Activated CD8-positive, alpha-beta memory T cell treated with anti-CD3 and anti-CD28 coated beads, Interleukin-2, amount 50 U/mL, for 1 hour (primary cell): ENCODE results near the gene TBR1.

Source experiments
- DNase-seq: peaks from one replicate; pipeline ENCODE4 v3.0.0-alpha.2; 2020; ENCODE audit errors: extremely low read depth

The TBR1 gene

DNA sequence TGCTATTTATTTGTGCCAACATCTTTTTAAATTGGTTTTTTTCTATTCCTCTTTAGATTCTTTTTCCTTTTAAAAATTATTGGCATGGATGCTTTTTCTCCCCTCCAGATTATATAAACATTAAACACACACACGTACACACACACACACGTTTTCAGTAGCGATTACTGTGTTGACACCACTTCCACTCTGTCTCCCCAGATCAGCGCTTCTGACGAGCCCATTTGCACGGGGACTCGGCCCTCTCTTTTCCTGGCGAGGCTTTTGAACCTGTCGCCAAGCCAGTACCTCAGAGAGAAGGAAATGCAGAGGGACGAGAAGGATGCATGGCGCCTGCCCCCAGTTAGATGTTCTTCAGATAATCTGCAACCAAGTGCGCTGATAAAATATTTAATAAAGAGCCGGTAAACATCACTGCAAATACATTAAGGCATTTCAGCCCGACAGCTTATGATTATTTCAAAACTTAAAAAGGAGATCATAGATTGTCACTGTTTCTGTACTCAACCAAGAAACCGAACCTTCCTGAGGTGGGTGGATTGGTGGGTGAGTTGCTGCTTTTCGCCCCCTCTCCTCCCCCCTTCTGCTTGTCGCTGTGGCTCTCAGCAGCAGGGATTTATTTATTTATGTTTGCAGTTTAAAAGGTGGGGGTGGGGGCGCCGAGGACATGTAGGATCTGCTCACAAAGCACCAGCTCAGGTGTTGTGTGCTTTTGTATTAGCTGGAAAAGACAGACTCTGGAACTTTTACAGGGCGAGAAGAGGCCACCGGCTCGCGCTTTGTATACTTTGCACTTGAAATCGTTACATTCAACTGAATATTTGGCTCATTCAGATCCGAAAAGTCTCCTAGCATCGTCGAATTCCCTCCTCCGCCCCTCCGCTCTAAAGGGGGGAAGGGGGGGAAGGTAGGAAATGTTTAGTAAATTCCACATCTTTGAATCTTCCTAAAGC lies 787 bp upstream of the TBR1 start:
- no peak for DNase-seq

DNA sequence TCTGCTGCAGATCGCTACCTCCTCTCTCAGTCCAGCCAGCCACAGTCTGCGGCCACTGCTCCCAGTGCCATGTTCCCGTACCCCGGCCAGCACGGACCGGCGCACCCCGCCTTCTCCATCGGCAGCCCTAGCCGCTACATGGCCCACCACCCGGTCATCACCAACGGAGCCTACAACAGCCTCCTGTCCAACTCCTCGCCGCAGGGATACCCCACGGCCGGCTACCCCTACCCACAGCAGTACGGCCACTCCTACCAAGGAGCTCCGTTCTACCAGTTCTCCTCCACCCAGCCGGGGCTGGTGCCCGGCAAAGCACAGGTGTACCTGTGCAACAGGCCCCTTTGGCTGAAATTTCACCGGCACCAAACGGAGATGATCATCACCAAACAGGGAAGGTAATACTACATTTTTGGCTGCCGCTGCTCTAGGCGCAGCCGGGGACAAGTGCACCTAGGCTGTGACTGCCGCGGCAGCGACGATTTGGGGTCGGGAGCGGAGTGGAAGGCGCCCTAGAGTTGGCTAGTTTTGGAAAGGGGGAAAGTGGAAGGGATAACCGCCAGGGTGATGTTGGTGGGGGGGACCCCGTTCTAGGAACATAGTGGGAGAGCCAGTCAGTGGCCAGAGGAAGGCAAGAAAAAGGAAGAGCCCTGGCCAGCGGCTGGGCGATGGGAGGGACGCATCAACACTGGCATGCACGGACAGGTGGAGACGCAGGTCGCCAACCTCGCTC lies 776 bp downstream of the TBR1 start:
- DNase-seq, result no peak

DNA sequence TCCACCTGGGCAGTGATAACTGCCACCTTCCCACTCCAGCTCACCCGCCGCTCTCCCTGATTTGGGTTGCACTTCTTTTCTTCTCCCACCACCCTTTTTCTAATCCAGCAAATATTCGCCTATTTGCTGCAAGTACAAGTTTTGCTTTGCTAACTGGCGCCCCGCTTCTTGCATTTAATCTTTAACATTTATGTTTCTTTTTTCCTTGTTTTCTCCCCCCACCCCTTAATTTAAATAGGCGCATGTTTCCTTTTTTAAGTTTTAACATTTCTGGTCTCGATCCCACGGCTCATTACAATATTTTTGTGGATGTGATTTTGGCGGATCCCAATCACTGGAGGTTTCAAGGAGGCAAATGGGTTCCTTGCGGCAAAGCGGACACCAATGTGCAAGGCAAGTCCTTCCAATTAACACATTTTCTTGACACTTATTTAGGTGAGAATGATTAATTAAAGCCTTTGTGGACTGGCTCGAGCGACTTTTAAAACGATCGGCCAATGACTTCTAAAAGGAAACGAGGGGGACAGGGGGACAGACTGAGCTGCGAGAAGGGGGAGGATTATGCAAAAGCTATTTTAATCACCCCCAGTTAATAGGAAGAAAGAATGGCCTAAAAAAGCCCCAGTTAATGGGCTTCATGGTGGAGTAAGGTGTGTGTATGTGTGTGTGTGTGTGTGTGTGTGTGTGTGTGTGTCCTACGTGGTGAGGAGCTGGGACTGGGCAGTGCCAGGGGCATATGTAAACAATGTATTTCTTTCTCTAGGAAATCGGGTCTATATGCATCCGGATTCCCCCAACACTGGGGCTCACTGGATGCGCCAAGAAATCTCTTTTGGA lies 1.6 kb downstream of the TBR1 start:
- DNase-seq, result no peak

DNA sequence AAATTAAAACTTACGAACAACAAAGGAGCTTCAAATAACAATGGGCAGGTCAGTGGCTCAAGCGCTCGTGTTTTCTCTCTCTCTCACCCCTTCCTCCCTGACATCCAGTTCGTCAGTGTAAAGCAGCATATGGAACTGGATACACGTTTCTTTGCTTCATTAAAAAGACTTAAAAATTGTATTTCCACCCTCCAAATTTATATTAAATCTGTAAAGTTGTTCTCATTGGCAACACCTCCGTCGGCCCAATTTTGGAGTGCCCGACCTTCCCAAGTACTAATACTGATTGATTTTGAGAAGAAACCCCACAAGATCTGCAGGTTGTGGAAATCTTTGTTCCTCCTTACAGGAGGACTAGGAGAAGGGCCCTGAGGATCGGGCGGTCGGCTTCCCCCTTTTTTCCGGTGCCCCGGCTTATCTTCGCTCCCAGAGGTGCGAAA lies 2.2 kb downstream of the TBR1 start:
- DNase-seq, result no peak

DNA sequence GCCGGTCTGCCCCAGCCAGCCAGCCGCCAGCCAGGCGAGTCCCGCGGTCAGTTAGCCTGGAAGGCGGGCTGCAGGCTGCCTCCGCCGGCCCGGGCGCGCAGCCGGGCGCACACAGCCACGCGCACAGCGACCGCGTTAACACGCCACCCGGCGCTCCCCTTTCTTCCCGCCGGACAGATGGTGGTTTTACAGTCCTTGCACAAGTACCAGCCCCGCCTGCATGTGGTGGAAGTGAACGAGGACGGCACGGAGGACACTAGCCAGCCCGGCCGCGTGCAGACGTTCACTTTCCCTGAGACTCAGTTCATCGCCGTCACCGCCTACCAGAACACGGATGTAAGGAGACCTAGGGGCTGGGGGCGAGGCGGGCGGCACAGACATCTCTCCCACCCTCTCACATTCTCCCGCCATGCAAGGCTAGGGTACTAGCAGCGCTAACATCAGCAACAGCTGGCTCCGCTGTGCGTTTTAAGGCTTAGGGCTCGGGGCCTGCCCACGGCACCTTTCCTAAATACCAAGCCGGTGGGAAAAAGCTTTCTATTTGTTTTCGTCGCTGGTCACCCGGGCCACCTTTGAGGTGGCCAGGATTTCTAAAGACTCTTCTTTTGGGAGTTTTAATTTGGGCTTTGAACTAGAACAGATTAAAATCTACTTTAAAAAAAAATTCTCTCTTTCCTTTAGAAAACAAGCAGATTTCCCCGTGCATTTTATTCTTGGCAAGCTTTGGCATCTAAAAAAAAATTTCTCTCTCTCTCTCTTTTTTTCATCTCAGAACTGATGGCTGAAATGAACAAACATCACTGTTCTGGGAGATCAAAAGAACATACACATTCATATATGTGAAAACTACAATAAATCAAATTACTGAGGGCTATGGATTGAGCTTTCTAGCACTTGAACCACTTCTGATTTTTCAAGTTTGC lies 2.9 kb downstream of the TBR1 start:
- no peak for DNase-seq

DNA sequence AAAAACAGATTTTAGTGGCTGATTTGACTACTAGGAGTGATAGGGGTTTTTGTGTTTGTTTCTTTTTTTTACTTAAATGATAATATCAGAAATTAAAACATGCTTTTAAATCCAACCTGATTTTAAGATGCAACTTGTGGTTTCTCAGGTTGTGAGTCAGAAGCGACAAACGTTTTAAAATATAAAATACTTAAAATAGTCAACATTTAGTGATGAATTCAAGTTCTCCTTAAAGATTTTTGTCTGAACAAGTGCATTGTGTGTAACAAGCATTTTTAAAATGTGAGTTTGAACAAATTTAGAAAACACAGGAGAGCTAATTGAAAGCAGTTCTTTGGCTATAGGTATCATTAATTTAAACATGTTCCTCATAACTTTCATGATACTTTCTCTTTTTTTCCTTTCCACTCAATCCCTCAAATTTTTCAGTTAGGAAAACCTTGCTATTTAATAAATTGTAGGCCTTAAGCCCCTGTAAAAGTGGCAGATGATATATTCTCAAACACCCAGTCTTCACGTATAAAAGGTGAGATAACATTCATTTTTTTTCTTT lies 3.6 kb downstream of the TBR1 start:
- no peak for DNase-seq

DNA sequence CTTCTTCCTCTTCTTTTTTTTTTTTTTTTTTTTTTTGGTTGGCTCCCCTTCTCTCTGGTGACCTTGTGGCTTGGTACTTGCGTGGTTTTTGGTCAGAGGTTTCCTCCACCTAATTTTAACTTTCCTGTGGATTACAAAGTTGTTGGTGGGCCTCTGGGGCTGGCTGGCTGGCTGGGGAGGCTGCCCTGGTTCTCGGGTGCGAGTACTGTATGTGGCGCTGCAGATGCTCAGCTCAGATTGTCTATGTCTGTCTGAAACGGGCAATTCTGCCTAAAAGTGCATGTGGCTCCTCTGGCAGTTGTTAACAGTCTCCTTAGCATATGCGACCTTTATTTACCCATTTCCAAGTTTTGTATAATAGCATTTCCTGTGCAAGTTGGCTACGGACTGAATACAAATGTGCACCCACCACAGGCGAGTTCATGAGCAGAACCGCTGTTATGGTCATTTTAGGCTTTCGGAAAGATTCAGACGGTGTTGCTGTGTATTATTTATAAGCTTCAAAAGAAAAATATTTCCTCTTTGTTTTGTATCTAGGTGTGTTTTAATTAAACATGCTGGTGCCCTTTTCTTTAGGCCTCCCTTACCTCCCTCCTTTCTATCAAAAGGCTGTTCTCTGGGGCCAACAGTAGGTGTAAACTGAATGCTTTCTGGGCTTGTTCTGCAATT lies 4.4 kb downstream of the TBR1 start:
- no peak for DNase-seq

DNA sequence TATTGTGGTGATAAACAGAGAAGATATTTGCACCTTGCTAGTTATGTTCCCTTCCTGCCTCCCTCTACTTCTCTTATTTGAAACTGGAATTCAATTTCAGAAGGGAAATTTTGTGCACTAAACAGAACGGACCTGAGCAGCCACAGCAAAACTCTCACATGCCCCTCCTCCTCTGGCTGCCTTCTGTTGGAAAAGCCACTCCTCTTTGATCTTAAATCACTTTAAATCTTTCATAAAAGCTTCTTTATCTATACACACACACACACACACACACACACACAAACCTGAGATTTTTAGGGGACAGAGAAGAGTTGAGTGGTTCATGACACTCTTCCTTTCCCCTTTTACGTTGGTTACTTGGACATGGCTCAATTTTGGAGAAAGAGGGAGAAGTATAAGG lies 5.6 kb downstream of the TBR1 start:
- no peak for DNase-seq

DNA sequence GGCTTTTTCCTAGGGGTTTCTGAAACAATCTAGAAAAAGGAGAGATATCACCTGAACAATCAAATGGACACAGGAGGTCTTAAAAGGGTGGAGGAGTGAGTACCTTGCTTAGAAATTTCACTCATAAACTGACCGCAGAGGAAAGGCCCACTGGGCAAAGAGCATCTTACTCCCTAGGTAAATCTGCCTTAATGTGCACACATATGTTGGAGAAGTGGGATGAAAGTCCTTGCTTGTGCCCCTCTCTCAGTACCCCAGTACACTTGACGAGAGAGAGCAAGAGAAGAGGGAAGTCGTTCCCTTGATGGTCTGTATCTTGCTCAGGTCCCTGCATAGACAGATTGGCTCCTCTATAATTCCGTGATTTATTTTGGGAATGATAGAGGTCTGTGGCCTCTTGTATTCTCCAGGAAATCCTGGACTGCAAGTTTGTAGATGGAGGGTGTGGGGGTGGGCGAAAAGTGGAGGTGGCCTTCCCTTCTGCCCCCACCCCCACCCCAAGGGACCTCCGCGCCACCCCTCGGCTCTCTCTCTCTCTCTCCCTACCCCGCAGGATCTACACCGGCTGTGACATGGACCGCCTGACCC lies 6.8 kb downstream of the TBR1 start:
- DNase-seq, result no peak

DNA sequence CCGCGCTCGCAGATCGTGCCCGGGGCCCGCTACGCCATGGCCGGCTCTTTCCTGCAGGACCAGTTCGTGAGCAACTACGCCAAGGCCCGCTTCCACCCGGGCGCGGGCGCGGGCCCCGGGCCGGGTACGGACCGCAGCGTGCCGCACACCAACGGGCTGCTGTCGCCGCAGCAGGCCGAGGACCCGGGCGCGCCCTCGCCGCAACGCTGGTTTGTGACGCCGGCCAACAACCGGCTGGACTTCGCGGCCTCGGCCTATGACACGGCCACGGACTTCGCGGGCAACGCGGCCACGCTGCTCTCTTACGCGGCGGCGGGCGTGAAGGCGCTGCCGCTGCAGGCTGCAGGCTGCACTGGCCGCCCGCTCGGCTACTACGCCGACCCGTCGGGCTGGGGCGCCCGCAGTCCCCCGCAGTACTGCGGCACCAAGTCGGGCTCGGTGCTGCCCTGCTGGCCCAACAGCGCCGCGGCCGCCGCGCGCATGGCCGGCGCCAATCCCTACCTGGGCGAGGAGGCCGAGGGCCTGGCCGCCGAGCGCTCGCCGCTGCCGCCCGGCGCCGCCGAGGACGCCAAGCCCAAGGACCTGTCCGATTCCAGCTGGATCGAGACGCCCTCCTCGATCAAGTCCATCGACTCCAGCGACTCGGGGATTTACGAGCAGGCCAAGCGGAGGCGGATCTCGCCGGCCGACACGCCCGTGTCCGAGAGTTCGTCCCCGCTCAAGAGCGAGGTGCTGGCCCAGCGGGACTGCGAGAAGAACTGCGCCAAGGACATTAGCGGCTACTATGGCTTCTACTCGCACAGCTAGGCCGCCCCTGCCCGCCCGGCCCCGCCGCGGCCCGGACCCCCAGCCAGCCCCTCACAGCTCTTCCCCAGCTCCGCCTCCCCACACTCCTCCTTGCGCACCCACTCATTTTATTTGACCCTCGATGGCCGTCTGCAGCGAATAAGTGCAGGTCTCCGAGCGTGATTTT lies 7.6 kb downstream of the TBR1 start:
- no peak for DNase-seq

DNA sequence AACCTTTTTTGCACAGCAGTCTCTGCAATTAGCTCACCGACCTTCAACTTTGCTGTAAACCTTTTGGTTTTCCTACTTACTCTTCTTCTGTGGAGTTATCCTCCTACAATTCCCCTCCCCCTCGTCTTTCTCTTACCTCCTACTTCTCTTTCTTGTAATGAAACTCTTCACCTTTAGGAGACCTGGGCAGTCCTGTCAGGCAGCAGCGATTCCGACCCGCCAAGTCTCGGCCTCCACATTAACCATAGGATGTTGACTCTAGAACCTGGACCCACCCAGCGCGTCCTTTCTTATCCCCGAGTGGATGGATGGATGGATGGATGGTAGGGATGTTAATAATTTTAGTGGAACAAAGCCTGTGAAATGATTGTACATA lies 8.3 kb downstream of the TBR1 start:
- no peak for DNase-seq

DNA sequence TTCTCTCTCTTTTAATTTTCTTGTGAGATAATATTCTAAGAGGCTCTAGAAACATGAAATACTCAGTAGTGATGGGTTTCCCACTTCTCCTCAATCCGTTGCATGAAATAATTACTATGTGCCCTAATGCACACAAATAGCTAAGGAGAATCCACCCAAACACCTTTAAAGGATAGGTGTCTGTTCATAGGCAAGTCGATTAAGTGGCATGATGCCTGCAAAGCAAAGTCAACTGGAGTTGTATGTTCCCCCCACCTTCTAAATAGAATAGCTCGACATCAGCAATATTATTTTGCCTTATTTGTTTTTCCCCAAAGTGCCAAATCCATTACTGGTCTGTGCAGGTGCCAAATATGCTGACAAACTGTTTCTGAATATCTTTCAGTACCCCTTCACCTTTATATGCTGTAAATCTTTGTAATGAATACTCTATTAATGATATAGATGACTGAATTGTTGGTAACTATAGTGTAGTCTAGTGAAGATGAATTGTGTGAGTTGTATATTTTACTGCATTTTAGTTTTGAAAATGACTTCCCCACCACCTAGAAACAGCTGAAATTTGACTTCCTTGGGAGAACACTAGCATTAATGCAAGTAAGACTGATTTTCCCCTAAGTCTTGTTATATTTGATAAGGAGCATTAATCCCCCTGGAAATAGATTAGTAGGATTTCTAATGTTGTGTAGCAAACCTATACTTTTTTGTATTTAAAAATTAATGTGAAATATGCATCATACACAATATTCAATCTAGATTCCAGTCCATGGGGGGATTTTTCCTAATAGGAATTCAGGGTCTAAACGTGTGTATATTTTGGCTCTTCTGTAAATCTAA lies 9.0 kb downstream of the TBR1 start:
- DNase-seq, result no peak

DNA sequence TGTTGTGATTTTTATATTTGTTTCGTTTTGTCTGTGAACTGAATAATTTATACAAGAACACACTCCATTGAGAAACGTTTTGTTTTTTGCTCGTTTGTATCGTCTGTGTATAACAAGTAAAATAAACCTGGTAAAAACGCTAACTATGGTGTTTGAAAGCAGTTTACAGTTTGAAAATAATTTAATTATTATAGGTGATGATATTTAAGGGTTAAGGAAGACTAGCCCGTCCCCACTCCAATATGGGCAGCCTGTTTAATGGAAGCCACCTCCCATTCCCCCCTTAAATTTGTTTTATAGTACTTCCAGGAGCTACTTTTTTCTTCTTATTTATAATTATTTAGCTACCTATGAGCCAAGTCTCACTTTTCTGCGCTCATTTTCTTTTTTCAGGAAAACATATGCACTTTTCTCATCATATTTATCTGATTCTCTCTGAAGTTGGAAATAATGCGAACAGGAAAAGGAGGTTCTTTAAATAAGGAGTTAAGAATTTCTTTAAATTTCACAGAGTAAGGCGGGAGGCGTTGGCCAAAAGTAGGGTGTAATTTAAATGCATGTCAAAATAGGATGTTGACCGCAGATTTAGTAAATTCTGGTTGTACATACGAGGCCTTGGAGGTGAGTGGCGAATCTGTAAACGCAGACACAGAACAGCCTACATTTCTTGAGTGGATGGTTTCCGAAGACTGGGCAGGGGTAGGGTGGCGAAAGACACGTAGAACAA lies 9.8 kb downstream of the TBR1 start:
- no peak for DNase-seq

DNA sequence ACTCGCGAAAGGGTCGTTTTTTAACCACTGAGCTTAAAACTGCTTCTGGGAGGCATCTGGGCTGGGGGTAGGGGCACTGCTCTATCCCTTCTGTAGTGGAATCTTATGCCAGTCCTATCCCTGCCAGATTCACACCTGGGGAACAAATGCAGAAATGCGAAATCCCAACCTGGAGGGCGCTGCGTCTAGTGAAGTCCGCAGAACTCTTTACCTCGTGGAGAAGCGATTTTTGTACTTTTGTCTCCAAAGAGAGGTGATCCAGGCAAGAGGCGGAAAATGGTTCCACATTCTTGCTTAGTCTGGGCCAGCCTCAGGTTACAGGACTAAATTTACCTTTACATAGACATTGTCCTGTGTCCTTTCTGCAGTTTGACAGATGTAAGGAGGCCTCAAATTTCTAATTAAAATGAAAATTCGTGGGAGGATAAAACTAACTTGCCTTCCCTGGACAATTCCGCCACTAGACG lies 10.4 kb downstream of the TBR1 start:
- no peak for DNase-seq

DNA sequence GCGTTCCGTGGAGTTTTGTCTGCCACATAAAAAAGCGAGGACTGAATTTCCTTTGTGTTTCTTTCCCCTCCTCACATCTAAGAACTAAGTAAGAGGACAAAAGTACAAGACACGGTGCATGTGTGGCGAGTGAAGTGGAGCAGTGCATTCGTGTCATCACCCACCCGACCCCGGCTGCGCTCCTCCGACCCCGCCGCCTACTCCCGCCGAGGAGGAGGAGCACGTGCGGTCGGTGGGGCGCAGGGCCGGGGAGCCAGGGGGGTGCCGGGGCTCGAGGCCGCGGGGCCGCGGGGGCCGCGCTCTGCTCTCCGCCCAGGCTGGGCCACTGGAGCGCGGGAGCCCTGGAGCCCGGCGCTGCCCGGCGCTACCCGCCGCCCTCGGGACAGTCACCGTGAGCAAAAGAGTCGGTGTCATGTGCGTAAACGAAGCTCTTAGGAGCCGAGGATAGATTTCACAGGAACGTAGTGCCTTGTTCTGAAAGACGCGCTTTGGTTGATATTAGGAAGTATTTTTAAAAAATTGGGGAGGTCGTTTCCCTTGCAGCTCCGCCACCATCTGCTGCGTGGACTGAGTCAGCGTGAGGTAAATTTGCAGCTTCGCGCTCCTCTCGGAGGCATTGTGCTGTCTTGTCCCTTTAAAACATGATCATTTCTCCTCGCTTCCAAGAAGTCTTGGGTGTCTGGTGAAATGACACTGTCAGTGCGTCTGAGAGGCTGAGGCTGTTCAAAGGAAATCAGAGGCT lies 11.0 kb downstream of the TBR1 start:
- DNase-seq, result no peak
